ENCODE data around the gene C19orf47. TPM values are rescaled to one million over a fixed set of nuclear protein-coding genes. Genes with fewer than 3 reads are reported as not detected.
A peak's percentile ranks its signal among the peaks of the same experiment; 100 is the strongest.

Gene C19orf47
- total RNA-seq, 1 donor from 2014 or later, result 10.4 TPM

- no peak for DNase-seq (ENCODE audit: low read depth)
- H3K27me3 ChIP-seq (ENCODE audit: control insufficient read depth, insufficient read depth, low read length), result no peaks in the 10 kb centered on the region
- no peaks in the 10 kb centered on the region for H3K36me3 ChIP-seq (ENCODE audit: control insufficient read depth, insufficient read depth, low read length)
- TF ChIP-seq CTCF (IDR thresholded peaks at IDR 0.05; ENCODE audit: insufficient read depth, low read length, poor library complexity, severe bottlenecking), result no peak
- no peak overlapping the region for H3K4me3 ChIP-seq (ENCODE audit: low read depth, low read length)
Measured at GRCh38 chr19:40298026-40298425, 50.2 kb downstream of the C19orf47 start.

- Histone ChIP-seq H3K27me3 (ENCODE audit: control insufficient read depth, insufficient read depth, low read length) (no peaks in the 10 kb centered on the region), H3K4me3 (ENCODE audit: low read depth, low read length) (no peak overlapping the region)
- no peak for TF ChIP-seq CTCF (IDR thresholded peaks at IDR 0.05; ENCODE audit: insufficient read depth, low read length, poor library complexity, severe bottlenecking)
Measured at GRCh38 chr19:40294560-40294959, 53.6 kb downstream of the C19orf47 start.

GRCh38 chr19:40286971-40287421 lies 61.2 kb downstream of the C19orf47 start:
- H3K27me3 ChIP-seq (ENCODE audit: control insufficient read depth, insufficient read depth, low read length), result no peaks in the 10 kb centered on the region
- H3K36me3 ChIP-seq (ENCODE audit: control insufficient read depth, insufficient read depth, low read length), result peaks cover 1% of the 10 kb centered on the region
- no peak for DNase-seq (ENCODE audit: low read depth)
- no peak for TF ChIP-seq CTCF (IDR thresholded peaks at IDR 0.05; ENCODE audit: insufficient read depth, low read length, poor library complexity, severe bottlenecking)
- H3K4me3 ChIP-seq (ENCODE audit: low read depth, low read length), result no peak overlapping the region

More at GRCh38 chr19:40294560-40294959, 53.6 kb downstream of the C19orf47 start:
- no peak for DNase-seq (ENCODE audit: low read depth)
- H3K36me3 ChIP-seq (ENCODE audit: control insufficient read depth, insufficient read depth, low read length), result no peaks in the 10 kb centered on the region

- TF ChIP-seq CTCF (IDR thresholded peaks at IDR 0.05; ENCODE audit: insufficient read depth, low read length, poor library complexity, severe bottlenecking), result no peak
- Histone ChIP-seq H3K4me3 (ENCODE audit: low read depth, low read length) (no peak overlapping the region), H3K36me3 (ENCODE audit: control insufficient read depth, insufficient read depth, low read length) (peaks cover 1% of the 10 kb centered on the region), H3K27me3 (ENCODE audit: control insufficient read depth, insufficient read depth, low read length) (no peaks in the 10 kb centered on the region)
- no peak for DNase-seq (ENCODE audit: low read depth)
Measured at GRCh38 chr19:40286235-40286970, 61.8 kb downstream of the C19orf47 start.

GRCh38 chr19:40285353-40286234 lies 62.6 kb downstream of the C19orf47 start:
- TF ChIP-seq CTCF (IDR thresholded peaks at IDR 0.05; ENCODE audit: insufficient read depth, low read length, poor library complexity, severe bottlenecking), result no peak
- H3K4me3 ChIP-seq (ENCODE audit: low read depth, low read length), result peak overlapping the region; percentile 94

More at GRCh38 chr19:40285353-40286234, 62.6 kb downstream of the C19orf47 start:
- peak; percentile 96 for DNase-seq (ENCODE audit: low read depth)
- Histone ChIP-seq H3K27me3 (ENCODE audit: control insufficient read depth, insufficient read depth, low read length) (no peaks in the 10 kb centered on the region), H3K36me3 (ENCODE audit: control insufficient read depth, insufficient read depth, low read length) (peaks cover 1% of the 10 kb centered on the region)
